Spleen (tissue), 7 donors: ENCODE results near the gene DLG5.

ENCODE experiments used
- CTCF ChIP-seq, 11 experiments: fragments of 200-600 bp in 7 of 11; fragments of 450-650 bp in 4 of 11; sonication (generic) in 4 of 11; IDR thresholded peaks in 8 of 11; conservative IDR thresholded peaks in 3 of 11; 1 replicate in 7 of 11; 2 replicates in 4 of 11; pipeline versions ENCODE4 v1.4.0 to v1.8.0; 2016 to 2021; ENCODE audit warnings: antibody characterized with exemption in 11 of 11, inconsistent platforms in 4 of 11, mild to moderate bottlenecking in 1 of 11
- POLR2A ChIP-seq, 3 donors: fragments of 450-650 bp; IDR thresholded peaks; one replicate each; pipeline ENCODE4 v1.5.1; 2017; ENCODE audit warnings: antibody characterized with exemption in 3 of 3, mild to moderate bottlenecking in 1 of 3
- donor health status: DM: no; HTN: no; CAD: no; lungs with moderate emphysema.
- donor health status: DM: no; HTN: no; CAD: no.
- donor health status: DM: no; HTN: no; CAD: no.

- TF ChIP-seq CTCF (IDR thresholded peaks at IDR 0.05 in 8 of 11, conservative IDR thresholded peaks at IDR 0.05 in 3 of 11) (no peak), POLR2A (IDR thresholded peaks at IDR 0.05) (no peak)
These were observed 132.7 kb downstream of the DLG5 start for GRCh38 chr10:77793831-77794230.
